K562 treated with DMSO at 1 percent for 4 hours (cell line): Measurements from ENCODE around the gene FAM89A. TPM values are rescaled to one million over a fixed set of nuclear protein-coding genes. Genes with fewer than 3 reads are reported as not detected.

Source experiments
- total RNA-seq: library from RNA; unstranded; fragments of 300-600 nt; gene quantifications from 2 replicates; pipeline ENCODE4 v1.2.3, GENCODE V29; 2022; ENCODE audit not compliant: insufficient read depth

FAM89A gene
- total RNA-seq: 49.4 and 50.2 TPM in 2 replicates

DNA sequence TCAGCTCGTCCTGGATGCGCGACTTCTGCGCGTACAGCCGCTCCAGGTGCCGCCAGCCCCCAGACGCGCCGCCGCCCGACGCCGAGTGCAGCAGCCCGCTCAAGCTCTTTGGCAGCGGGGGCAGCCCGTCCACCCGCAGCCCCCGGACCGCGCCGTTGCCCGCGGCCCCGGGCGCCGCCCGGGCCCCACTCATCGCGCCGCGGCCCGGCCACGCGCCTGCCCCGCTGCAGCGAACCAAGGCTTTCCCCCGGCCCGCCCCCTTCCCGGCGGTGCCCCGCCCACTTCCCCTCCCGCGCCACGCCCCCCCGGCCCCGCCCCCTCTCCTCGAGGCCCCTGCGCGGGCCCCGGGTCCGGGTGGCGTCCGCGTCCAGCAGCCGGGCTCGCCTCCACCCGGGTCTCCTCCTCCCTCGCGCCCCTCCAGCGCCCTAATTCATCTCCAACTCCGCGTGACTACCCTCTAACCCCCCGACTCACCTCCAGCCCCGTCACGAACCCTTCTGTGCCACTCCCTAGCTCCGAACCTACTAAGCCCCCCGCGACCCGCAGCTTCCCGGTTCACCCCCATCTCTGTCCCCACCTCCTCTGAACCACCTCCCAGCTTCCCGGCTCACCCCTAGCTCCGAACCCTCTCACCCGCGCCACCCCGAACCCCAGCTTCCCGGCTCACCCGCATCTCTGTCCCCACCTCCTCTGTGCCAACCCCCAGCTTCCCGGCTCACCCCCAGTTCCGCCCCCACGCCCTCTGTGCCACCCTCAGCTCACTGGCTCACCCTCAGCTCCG, at the start of gene FAM89A:
TSS of gene FAM89A (minus strand) at position 236 of the 781 bp plus-strand sequence. CDS start at position 193, 43 bp downstream.

GRCh38 chr1:230978491-230979388, 61.3 kb downstream of the FAM89A start, which contains the start of the genes ARV1 and TTC13:
Gene ARV1 (plus strand): TSS chr1:230979094. CDS start chr1:230979106, 12 bp downstream.
Gene TTC13 (minus strand): TSS chr1:230978861. CDS start chr1:230978830, 31 bp downstream.

Other genes starting within 250 kb of the FAM89A start
- gene C1orf198, start 171.7 kb downstream of the FAM89A start, total RNA-seq: 5.0 and 5.1 TPM in 2 replicates
- gene TTC13, start 61.4 kb downstream of the FAM89A start, total RNA-seq: 4.3 and 13.2 TPM in 2 replicates
- 58.2 and 68.3 TPM in 2 replicates for gene ARV1, start 61.2 kb downstream of the FAM89A start, total RNA-seq
- 0.75 and 1.4 TPM in 2 replicates for gene TRIM67, start 121.8 kb upstream of the FAM89A start, total RNA-seq
- gene GNPAT, start 201.0 kb upstream of the FAM89A start, total RNA-seq: 31.7 and 44.0 TPM in 2 replicates